ENCODE measurements around the gene GP9.
"Not testable (repeated sequence)": the region's sequence is repeated elsewhere in the genome, so short reads cannot be mapped to it uniquely, and the experiment has no call there.

The GP9 gene

DNA sequence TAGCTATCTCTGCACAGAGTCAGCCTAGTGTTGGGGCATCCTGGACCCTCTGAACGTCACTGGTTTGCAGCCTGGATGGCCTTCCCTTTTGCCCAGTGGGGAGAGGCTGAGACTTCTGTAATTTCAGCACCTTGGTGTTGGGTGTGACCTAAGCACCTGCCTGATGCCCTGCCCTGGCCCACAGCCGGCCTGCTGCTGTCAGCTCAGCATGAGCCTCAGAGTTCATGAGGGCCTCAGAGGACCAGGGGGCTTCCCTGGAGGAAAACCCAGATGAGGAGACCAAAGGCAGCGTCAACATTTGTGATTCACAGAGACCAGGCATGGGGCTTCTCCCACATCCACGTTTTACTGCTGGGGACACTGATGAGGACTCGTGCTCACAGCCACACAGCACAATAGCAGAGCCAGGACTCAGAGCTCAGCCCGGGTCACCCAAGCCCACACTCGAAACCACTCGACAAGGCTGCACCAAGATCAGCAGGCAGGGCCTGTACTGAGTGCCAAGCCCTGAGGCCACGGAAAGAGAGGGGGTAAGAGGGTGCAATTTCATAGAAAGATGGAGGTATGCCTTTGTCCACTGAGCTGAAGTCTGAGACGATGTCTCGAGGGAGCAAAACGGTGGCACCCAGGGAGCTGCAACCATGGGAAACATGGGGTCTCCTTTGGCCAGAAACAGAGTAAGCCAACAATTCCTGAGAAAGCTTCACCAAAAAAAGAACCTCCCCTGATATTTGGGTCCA, 9.9 kb upstream of the GP9 start:
- DNase-seq (ENCODE audit: low read depth in 1 of 2, low spot score in 1 of 2): no peak

DNA sequence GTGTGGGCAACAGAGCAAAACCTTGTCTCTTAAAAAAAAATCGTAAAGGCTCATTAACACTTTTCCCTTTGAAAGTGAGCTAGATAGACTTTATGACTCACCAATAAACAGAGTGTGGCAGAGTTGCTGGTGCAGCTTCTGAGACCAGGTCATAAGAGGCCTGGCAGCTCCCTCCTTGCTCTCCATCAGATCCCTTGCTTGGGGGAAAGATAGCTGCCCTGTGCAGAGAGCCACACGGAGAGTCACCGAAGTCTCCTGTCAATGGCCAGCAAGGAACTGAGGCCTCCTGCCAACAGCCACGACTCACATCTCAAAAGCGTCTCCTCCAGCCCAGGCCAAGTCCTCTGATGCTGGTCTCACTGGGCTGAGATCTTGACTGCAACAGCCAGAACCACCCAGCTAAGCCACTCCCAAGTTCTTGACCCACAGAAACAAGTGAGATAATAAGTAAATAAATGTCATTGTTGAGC, 8.7 kb upstream of the GP9 start:
- no peak for DNase-seq (ENCODE audit: low read depth in 1 of 2, low spot score in 1 of 2)

DNA sequence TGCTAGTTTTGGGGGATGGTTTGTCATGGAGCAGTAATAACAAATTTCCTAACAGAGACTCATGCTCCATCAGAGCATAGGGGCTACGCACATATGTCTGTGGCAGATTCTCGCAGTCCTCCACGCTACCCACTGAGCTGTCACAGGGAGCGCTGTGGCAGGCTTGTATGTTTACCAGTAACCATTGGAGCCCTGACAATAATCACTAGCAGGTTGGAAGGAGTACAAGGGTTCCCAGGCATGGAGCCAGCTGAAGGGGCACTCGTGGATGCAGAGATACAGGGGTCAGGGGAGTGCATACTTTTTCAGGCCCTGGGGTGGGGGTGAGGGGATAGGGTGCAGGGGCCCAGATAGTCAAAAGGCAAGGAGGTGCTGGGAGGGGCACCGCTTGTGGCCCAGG, 7.9 kb upstream of the GP9 start:
- no peak for DNase-seq (ENCODE audit: low read depth in 1 of 2, low spot score in 1 of 2)

DNA sequence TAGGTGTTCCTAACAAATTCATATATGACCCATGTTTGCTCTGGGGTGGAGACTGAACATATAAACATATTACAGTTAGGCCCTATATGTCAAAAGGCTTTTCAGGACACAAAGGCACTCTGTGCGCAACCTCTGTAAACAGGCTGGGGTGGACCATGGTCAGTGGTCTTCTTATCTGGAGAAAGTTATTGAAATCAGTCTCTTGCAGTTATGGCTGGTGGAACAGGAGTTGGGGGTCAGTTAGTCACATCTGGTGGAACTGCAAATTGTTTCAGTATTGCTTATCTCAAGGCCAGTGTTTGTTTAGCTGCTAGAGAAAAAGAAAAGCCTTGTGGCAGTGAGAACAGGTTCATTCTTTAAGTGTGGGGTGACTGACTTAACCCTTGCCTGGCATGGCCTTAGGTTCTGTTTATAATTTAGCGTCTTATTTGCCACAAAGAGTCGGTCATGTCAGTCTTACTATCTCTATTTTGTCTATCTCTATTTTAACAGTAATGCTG, 5.9 kb upstream of the GP9 start:
- no peak for DNase-seq (ENCODE audit: low read depth in 1 of 2, low spot score in 1 of 2)

DNA sequence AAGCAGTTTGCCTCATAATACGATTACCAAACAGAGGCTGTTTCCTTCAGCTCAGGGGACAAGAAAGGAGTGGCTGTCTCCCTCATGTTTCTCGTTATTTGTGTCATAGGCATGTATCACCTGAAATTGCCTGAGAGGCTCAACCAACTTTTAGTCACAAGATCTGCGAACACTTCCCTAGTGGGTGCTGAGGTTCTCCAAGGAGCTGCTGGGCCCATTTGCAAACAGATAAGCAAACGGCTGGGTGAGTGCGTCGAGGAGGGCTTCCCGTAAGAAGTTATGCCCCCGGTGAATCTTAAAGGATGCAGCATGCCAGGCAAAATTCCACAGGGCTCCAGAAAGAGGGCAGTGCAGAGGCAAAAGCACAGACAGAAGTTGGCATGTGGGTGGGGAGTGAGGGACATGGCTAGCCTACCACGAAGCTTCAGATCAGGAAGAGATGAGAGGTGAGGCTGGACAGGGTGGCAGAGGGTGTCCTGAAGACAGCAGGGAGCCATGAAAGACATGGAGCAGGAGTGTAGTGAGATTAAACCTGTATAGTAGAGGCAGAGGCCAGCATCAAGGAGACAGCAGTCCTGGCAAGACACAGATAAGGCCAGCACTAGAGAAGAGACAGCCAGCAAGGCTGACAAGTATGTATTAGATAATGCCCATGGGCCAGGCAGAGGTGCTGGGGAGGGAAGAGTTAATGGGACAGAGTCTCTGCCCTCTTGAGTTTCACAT, 4.0 kb upstream of the GP9 start:
- no peak for DNase-seq (ENCODE audit: low read depth in 1 of 2, low spot score in 1 of 2)

DNA sequence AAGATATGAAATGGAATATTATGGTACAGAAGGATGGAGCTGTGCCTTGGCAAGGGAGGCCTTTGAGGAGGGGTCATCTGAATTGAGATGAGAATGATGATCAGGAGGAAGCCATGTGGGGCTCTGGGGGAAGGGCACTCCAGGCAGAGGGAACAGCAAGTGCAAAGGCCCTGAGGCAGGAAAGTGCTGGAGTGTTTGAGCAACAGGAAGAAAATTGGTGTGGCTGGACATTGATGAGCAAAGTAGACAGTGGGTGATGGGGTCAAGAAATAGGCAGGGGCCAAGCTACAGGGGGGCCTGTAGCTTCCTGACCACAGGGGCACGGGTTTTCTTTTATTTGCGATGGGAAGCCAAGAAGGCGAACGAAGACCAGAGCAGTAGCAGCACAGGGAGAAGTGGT, 3.3 kb upstream of the GP9 start:
- DNase-seq (ENCODE audit: low read depth in 1 of 2, low spot score in 1 of 2): no peak

DNA sequence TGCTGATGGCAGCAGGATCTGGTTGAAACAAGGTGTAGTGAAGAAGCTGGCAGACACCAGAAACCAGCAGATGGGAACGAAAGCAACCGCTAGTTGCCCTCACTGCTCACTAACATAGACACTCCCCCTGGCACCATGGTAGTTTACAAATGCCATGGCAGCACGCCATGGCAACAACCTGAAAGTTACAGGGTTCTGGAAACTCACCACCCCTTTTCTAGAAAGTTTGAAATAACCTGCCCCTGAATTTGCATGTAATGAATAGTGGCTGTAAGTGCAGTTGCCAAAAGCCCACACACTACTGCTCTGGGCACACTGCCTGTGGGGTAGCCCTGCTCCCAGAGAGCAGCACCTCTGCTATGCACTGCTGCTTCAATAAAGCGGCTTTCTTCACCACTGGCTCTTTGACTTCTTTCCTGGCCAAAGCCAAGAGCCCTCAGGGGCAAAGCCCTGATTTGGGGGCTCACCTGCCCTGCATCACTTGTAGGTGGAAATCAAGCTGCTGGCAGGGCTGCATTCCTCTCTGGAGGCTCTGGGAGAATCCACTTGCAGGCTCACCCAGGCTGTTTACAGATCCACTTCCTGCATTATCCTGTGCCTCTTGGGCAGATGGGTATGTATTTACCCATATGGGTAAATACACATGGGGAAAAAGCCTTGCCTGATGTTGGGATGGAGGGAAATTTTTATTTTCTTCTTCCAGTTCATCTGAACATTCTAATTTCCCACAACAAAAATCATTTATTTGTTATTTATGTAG, 2.0 kb upstream of the GP9 start:
- no peak for DNase-seq (ENCODE audit: low read depth in 1 of 2, low spot score in 1 of 2)

DNA sequence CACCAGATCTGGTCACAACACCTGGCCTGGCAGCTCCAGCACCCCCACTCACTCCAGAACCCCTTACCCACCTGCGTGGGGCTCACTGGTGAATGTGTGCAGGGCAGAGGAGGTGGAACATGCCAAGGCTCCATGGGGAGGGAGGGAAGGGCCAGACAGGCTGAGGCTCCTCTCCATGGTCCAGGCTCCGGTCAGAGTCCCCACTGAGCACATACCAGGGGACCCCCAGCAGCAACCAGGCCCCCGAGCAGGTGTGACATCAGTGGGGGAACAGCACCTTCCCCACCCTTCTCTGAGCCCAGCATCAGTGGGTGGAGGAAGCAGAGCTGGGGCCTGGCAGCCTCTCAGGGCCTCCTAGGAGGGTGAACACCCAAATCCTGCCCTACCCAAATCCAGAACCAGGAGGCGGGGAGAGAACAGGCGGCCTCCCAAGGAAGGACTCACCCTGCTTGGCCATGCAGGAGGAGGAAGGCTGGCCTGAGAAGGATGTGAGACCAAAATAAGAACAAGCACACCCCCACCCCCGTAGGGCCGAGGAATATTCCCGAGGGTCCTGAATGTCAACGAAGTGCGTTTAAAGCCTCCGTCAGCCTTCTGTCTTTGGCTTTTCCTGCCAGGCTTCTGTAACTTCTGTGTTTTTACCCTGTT, 1.1 kb upstream of the GP9 start:
- no peak for DNase-seq (ENCODE audit: low read depth in 1 of 2, low spot score in 1 of 2)

DNA sequence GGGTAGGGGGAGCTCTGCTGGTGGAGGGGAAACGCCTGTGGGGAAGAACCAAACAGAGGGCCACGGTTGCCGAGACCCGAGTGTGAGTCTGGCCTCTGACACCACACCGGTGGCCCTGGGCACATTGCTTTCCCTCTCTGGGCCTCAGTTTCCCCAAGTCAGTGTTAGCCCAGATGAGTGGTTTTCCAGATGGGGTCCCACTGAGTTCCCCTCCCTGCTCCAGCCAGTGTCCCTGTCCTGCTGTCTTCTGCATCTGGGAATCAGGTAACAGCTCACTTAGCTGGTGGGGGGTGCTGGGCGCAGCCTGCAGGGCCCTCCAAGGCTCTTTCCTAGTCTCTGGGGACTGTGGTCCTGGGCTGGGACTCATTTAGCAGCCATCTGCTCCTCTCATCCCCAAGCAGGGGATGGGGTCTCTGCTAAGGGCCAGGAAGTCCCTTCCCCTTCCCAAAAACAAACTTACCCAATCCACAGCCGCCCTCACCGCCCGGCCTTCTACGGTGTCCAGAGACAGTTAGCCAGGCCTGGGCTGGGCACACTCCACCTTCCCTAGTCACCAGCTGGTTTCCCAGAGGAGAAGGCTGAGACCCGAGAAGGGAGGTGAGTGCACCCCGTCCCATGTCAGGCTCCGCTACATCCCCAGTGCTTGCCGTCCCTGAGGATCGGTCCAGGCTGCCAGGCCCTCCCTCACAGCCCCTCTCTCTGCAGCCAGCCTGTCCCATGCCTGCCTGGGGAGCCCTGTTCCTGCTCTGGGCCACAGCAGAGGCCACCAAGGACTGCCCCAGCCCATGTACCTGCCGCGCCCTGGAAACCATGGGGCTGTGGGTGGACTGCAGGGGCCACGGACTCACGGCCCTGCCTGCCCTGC, 676 bp downstream of the GP9 start:
- DNase-seq (ENCODE audit: low read depth in 1 of 2, low spot score in 1 of 2): no peak

DNA sequence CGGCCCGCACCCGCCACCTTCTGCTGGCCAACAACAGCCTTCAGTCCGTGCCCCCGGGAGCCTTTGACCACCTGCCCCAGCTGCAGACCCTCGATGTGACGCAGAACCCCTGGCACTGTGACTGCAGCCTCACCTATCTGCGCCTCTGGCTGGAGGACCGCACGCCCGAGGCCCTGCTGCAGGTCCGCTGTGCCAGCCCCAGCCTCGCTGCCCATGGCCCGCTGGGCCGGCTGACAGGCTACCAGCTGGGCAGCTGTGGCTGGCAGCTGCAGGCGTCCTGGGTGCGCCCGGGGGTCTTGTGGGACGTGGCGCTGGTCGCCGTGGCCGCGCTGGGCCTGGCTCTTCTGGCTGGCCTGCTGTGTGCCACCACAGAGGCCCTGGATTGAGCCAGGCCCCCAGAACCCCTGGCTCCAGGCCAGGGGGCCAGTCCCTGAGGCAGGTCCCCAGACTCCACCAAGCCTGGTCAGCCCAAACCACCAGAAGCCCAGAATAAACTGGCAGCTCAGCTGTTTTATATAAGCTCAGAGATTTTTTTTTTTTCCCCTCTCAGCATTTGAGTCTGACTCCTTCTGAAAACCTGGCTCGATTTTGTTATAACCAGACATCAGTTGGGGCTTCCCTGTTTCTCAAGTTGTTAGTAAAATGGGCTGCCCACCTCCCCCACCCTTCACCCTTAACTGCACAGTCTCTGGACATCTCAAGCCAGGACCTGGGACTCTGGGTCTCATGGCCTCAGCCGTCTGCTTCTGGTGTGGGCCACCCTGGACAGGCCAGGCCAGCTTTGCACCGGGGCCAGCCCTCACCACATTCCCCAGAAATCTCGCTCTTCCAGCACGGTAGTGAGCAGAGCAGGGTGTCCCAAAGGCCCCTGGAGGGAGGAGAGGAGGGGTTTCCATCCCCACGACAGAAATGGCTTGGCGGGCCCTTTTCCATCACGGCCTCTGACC, 1.6 kb downstream of the GP9 start:
- DNase-seq (ENCODE audit: low read depth in 1 of 2, low spot score in 1 of 2): no peak

DNA sequence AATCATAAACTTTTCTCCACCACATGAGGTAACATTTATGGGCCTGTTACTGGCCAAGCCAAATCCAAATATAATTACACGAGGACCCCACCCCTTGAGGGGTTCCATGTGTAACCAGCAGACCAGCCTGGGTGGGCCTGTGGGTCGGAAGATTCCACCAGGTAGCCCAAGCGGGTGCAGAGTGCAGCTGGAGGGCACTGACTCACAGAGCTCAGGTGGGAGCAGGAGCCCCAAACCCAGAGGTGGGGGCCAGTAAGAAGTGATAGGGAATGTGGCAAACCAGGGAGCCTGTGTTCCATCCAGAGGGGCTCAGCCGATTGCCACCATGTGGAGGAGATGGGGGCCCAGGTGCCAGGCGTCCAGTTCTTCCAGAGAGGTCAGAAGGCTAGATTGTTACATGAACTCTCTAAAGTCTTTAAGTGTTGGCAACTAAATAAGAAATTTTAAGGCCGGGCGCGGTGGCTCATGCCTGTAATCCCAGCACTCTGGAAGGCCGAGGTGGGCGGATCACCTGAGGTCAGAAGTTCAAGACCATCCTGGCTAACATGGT, 2.6 kb downstream of the GP9 start:
- DNase-seq (ENCODE audit: low read depth in 1 of 2, low spot score in 1 of 2): no peak

DNA sequence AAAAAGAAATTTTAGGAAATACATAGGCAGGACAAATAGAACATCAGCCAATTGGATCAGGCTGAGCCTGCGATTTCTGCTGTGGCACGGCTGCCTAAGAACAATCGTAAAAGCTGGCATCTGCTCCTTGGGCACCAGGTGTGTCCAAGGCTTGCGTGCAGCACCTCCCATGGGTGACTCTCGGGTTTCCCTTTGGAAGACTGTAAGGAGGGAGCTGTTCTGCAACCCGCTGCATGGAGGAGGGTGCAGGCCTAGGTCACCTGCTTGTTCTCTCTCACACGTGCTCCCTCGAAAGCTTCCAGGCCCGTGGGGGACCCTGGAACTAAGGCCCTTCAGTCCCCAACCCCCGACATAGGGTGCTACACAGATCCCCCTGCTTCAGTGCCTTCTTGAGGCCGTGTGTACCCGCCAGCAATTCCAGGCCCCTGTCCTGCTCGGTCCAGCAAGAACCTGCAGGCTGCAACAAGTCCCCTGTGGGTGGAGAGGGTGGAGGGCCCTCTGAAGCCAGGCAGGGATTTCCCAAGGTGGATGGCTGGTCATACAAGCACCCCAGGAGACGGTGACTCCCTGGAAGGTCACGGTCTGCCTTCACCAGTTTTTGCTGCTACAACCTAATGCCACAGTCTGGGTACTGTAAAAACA, 3.4 kb downstream of the GP9 start:
- no peak for DNase-seq (ENCODE audit: low read depth in 1 of 2, low spot score in 1 of 2)

DNA sequence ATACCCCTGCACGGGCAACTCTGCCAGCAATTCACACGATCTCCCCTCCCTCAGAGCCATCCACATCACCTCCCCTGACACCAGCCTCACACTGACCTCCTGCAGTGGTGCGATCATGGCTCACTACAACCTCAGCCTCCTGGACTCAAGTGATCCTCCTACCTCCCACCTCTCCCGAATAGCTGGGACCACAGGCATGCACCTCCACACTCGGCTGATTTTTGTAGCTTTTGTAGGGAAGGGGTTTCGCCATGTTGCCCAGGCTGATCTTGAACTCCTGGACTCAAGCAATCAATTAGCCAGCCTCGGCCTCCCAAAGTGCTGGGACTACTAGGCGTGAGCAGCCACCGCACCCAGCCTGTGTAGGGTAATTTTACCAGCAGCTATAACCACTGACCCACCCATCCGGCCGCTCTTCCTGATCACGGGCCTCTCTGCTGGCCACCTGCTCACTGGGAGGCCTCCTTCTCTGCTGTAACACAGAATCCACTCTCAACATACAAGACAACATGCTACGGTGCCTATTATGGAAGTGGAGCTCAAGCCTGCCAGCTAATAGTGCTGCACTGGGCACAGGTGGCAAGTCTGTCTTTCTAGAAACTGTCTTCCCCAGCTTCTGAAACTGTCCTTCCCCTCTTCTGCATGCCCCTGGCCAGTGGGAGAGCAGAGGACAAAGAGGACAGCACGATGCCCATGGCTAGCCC, 4.6 kb downstream of the GP9 start:
- DNase-seq (ENCODE audit: low read depth in 1 of 2, low spot score in 1 of 2): no peak

DNA sequence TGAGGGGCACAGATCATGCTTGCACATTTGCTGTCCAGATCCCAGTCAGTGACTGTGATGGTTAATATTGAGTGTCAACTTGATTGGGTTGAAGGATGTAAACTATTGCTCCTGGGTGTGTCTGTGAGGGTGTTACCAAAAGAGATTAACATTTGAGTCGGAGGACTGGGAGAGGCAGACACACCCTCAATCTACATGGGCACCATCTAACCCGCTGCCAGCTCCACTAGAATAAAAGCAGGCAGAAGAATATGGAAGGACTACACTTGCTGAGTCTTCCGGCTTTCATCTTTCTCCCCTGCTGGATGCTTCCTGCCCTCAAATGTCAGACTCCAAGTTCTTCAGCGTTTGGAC, 5.1 kb downstream of the GP9 start:
- DNase-seq (ENCODE audit: low read depth in 1 of 2, low spot score in 1 of 2): no peak

DNA sequence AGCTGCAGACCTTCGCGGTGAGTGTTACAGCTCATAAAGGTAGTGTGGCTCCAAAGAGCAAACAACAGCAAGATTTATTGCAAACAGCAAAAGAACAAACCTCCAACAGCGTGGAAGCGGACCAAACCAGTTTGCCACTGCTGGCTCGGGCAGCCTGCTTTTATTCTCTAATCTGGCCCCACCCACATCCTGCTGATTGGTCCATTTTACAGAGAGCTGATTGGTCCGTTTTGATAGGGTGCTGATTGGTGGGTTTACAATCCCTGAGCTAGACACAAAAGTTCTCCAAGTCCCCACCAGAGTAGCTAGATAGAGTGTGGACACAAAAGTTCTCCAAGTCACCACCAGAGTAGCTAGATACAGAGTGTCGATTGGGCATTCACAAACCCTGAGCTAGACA, 7.1 kb downstream of the GP9 start:
- not testable (repeated sequence) for DNase-seq (ENCODE audit: low read depth in 1 of 2, low spot score in 1 of 2)

DNA sequence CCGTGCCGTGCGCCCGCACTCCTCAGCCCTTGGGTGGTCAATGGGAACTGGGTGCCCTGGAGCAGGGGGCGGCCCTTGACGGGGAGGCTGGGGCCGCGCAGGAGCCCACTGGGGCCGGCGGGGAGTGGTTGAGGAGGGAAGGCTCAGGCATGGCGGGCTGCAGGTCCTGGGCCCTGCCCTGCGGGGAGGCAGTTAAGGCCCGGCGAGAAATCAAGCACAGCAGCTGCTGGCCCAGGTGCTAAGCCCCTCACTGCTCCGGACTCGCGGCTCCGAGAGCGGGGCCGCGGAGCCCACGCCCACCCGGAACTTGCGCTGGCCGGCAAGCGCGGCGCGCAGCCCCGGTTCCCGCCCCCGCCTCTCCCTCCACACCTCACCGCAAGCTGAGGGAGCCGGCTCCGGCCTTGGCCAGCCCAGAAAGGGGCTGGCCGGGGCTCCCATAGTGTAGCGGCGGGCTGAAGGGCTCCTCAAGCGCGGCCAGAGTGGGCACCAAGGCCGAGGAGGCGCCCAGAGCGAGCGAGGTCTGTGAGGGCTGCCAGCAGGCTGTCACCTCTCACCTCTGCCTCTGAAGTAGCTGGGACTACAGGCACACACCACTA, 7.8 kb downstream of the GP9 start:
- DNase-seq (ENCODE audit: low read depth in 1 of 2, low spot score in 1 of 2): no peak

DNA sequence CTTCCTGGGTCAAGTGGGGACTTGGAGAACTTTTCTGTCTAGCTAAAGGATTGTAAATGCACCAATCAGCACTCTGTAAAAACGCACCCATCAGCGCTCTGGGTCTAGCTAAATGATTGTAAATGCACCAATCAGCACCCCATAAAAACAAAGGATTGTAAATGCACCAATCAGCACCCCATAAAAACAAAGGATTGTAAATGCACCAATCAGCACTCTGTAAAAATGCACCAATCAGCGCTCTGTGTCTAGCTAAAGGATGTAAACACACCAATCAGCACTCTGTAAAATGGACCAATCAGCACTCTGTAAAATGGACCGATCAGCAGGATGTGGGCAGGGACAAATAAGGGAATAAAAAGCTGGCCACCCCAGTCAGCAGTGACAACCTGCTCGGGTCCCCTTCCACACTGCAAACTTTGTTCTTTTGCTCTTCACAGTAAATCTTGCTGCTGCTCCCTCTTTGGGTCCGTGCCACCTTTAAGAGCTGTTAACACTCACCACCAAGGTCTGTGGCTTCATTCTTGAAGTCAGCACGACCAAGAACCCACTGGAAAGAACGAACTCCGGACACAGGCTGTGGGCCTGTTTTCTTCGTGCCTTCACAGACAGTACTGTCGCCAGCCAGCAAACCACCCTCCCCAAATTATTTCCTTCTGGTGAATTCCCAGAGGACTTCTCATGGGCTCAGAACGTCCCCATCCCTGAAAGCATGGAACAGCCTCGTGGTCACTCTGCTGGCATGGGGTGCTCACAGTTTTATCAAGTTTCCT, 8.9 kb downstream of the GP9 start:
- DNase-seq (ENCODE audit: low read depth in 1 of 2, low spot score in 1 of 2): not testable (repeated sequence)
